ENCODE measurements around the gene FBXL16.

FBXL16 gene

DNA sequence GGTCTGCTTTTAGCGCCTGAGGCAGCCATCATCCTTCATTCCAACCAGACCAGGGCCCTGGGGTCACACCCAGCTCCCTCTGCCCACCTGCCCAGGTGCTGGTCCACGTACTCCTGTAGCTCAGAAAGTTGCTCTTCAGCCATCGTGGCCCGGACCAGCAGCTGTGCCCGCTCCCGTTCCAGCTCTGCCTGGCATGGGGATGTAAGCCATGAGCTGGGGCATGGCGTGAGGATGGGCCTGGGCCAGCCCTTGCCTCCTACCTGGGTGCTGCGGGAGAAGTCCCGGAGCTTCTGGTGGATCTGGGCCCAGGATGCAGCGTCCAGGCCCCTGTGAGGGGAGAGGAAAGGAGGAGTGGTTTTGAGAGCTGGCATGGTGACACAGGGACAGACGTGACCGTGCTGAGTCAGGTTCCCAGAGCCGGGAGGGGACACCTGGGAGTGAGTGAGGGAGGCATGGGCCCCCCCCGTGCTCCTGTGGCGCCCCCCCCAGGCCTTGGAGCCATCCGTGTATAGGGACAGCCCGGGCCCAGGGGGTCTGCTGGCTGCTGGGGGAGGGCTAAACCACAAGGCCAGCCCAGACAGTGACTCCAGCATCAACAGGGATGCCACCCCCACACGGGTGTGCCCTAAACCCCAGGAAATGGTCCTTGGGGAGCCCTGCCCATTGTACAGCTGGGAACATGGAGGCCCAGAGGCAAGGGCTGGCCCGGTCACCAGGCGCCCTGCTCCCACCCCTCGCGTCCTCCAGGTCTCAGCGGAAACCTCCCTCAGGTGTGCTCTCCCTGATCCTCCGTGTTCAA lies 17.4 kb upstream of the FBXL16 start:
- DNase-seq = no peak

DNA sequence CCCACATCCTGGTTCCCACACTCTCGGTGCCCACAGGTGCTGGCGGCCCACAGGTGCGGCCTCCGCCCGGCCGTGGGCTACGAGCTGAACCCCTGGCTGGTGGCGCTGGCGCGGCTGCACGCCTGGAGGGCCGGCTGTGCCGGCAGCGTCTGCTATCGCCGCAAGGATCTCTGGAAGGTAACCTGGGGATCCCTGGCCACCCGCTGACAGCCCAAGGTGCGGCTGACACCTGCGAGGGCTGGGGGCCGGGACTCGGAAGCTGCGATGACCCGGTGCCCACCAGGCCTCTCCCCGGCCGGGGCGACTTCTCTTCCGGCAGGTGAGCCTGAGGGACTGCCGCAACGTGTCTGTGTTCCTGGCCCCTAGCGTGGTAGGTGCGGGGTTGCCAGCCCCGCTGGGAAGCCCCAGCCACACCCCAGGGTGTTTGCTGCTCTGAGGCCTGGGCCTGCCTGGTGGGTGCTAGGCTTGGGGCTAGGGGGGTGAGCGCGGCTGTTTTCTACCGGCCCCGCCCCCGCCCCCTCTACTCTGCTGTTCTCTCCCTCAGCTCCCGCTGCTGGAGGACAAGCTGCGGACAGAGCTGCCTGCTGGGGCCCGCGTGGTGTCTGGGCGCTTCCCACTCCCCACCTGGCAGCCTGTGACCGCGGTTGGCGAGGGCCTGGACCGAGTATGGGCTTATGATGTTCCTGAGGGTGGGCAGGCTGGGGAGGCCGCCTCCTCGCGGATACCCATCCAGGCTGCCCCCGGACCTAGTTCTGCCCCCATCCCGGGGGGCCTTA lies 16.4 kb upstream of the FBXL16 start:
- no peak for DNase-seq

DNA sequence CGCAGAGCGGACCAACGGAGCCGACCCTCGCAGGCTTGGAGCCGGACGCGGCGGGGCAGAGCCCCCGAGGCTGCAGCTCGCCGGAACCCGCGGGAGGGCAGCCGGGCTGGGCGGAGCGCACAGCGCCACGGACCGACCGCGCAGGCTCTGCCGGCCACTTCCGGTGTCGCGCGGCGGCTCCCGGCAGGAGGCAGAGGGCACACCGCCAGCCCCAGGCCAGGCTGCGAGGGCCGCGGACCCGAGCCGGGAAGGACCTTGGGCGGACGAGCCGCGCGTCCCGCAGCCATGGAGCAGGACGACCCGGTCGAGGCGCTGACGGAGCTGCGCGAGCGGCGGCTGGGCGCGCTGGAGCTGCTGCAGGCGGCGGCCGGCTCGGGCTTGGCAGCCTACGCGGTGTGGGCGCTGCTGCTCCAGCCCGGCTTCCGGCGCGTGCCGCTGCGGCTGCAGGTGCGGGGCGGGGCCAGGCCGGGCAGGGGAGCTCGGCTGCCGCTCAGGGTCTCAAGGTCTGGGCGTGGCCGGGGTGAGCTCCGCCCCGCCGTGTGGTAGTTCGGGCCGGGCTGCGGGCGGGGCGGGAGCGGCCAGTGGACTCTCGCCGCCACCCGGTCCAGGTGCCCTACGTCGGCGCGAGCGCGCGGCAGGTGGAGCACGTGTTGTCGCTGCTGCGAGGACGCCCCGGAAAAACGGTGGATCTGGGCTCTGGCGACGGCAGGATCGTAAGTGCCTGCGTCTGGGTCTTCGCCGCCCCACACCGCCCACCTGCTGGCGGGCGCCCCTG lies 15.6 kb upstream of the FBXL16 start, which contains the start of gene ANTKMT:
ANTKMT (plus strand) TSS at position 157 of the 775 bp plus-strand sequence; CDS start at position 286, 129 bp downstream.
- peak; percentile 78 for DNase-seq

DNA sequence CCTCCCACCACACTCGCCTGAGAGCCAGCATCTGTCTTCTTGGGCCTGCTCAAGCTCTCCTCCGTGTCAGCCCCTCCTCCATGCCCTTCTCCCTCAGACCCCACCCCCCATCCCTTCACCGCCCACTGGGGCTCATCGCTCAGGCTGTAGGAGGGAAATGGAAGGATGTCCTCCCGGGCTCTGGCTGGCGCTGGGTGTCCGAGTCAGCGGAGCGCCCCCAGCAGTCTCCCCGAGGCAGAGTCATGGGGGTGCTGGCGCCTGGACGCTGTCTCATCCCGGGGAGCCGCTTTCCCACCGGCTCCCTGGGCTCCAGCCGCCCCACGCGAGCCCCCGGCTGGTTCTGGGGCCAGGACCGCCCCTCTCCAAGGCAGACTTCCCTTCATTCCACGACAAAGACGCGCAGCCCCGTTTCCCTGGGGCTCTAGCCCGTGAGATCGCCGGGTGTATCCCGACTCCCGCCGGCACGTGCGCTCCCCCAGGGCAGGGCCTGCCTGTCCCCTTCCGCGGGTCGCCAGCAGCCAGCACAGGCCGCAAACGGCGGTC lies 14.9 kb upstream of the FBXL16 start:
- DNase-seq = peak; percentile 93

DNA sequence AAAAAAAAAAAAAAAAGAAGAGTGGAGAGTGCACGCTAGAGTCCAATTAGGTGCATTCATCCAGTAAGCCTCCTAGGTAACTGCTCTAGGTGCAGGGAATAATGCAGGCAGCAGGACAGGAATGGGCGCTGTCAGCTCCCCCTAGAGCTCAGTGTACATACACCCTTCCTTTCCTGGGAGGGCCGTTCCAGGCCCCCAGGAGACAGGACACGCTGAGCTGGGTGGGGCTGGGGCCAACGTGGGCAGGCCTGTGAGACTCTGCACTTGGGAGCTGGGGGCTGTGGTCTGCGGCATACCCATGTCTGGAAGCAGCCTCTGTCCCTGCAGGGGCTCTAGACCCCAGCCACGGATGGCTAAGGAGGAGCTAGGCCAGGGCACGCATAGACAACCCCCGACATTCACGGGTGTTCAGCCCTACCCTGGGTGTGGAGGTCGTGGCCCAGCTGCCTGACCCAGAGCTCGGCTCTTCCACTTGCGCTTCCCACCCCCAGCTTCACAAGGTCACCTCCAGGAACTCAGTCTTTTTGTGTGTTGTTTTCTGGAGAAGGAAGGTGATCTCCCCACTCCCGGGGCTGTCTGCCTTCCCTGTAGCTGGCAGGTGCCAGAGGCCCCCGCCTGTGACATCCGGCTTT lies 14.3 kb upstream of the FBXL16 start:
- DNase-seq = peak; percentile 91

DNA sequence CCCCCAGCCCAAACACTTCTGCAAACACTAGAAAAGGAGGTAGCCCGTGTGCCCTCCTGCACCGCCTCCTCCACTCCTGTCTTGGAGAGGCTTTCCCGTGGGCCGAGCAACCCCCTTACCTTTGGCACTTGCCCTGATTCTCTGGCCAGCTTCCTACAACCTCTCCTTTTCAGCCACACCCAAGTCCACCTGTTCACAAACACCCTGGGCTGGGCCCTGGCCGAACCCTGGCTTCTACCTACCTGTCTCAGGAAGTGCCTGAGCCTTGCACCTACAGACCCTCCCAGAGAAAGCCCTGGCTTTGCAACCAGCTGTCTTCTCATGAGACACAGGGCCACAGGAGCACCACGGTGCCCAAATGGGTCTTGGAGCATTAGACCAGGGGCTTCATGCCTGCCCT lies 13.3 kb upstream of the FBXL16 start:
- no peak for DNase-seq

DNA sequence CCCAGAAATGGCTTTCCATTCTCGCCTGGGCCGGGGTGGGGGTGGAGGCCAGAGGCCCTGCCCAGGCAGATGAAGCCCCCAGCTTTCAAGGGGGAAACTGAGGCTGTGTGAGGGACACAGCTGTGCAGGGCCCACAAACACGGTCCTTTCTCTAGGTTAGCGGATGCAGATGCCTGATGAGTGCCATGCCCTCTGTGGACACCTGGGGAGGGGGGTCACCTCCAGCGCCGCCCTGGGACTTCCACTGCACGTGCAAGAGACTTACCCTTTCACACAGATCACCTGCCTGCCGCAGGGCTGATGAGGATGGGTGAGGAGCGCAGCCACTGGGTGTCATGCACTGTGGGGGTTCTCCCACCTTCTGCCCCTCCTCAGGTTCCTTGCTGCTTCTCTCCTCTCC lies 12.8 kb upstream of the FBXL16 start:
- DNase-seq = no peak

DNA sequence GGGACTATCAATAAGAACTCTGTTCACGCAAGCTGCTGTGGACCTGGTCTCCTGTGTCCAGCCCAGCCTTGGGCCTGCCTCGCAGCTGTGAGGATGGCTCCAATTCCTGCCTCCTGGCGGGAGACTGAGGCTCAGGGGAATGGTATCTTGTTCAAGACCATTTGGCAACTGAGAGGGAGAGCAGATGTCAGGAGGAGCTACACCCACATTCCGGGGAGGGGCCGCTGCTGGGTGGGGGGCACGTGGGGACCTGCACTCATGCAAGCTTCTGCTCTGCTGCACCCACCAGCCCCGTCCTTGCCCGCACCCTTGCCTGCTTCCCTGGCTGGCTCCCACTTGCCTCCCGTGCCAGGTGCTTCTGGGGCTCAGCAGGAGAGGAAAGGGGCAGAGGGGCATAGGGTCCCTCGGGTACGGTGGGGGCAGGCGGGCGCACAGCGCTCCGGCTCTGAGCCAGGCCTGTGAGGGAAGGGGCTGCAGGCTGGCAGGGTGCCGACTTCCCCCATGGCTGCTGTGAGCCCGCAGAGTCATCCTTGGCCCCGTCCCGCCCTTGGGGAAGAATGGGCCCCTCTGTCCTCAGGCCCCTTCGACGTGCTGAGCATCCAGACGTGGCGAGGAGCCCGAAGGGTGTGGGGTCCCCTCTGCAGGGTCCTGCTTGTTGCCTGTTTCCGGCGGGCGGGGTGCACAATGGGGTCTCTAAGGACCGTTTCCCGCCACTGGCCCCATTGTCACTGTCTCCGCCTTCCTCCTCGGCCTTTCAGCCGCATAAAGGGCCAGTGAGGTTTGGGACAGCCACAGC lies 12.0 kb upstream of the FBXL16 start:
- DNase-seq = peak; percentile 88

DNA sequence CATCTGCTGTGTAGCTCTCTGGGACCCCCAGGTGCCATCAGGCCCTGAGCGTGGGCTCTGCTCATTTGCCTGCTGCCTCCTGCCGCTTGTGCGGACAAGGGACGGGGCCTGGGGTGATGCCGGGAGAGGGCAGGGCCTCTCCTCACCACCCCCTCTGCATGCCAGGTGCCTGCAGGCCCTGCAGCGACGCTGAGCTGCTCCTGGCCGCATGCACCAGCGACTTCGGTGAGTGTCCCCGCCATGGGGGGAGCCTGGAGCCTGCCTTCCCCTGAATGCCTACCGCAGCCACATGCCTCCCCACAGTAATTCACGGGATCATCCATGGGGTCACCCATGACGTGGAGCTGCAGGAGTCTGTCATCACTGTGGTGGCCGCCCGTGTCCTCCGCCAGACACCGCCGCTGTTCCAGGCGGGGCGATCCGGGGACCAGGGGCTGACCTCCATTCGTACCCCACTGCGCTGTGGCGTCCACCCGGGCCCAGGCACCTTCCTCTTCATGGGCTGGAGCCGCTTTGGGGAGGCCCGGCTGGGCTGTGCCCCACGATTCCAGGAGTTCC lies 11.2 kb upstream of the FBXL16 start:
- no peak for DNase-seq

DNA sequence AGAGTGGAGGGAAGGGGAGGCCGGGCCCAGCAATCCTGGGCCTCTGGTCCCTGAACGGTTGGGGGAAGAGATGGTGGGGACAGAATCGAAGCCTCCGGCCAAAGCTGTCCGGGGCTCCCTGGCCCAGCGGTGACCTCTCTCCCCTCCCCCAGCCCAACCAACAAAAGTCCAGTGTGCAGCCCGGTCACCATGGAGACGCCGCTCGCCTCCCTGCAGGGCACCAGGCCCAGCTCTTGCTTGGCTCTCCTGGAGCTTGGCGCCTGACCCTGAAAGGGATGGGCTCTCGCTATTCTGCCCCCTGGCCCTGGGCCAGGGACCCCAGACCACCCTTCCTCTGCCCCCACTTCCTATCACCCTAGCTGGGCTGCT lies 10.6 kb upstream of the FBXL16 start:
- DNase-seq = no peak

DNA sequence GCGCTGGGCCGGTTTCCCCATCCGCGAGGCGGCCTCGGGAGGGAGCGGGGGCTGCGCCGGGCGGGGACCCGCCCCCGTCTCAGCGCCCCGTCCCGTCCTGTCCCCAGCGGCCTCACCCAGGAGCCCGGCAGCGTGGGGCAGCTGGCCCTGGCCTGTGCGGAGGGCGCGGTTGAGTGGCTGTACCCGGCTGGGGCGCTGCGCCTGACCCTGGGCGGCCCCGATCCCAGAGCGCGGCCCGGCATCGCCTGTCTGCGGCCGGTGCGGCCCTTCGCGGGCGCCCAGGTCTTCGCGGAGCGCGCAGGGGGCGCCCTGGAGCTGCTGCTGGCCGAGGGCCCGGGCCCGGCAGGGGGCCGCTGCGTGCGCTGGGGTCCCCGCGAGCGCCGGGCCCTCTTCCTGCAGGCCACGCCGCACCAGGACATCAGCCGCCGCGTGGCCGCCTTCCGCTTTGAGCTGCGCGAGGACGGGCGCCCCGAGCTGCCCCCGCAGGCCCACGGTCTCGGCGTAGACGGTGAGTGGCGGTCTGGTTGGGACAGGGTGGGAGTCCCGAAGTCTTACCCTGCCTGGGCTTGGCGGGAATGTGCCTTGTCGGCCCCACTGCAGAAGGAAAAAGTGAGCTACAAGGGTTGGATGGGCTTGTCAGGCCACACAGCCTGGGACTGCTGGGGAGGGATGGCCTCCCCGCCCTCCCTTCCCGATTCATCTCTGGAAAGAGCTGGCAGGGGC lies 10.0 kb upstream of the FBXL16 start:
- DNase-seq = peak; percentile 15

DNA sequence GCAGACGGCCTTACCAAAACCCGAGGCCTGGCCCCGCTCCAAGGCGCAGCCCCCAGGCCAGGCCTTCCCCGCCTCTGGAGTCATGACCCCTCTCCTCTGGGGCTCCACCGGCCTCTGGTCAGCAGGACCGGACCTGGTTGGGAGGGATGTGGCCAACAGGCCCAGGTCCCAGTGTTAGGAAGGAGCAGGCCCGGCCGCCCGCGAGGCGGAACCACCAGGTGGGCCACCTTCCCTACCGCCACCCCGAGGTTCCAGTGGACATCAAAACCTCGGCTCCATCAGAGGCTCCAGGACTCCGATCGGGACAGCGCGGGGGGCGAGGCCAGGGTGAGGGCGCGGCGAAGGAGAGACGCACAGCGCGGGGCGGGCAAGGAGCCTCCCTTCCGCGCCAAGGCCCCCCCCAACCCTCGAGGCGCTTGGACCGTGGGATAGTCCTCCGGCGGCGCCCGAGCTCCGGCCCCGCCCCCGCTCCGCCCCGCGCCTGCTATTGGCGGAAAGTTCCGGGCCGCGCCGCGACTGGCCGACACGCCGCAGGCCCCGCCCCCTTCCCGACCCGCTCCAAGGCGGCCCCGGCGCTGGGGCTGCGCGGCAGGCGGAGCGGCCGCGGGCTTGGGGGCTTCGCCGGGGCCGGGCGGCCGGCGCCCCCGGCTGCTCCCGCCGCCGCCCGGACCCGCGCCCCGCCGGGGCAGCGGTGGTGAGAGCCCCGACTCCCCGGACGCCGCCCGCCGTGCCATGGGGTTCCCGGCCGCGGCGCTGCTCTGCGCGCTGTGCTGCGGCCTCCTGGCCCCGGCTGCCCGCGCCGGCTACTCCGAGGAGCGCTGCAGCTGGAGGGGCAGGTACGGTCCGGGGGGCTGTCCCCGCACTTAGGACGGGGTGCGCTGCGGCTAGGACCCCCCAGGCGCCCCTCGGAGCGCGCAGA lies 9.2 kb upstream of the FBXL16 start, which contains the start of gene METRN:
METRN (plus strand) TSS at position 561 of the 919 bp plus-strand sequence; CDS start at position 733, 172 bp downstream.
- peak; percentile 72 for DNase-seq

DNA sequence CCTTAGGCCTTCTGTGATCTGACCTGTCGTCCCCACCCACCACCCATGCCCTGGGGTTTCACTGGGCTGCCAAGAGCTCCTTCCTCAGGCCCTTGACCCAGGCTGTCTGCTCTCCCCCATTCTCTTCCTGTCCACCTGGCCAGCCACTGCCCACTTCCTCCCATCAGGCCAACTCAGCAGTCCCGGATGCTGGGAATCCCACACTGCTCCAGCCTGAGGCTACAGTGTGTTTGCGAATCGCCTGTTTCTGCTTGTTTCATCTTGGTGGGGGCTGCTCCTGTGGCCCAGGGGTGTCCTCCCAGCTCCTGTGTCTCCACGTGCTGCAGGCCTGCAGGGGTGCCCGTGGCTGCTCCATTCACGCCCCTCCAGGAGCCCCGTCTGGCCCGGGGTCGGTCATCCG lies 8.5 kb upstream of the FBXL16 start:
- no peak for DNase-seq

DNA sequence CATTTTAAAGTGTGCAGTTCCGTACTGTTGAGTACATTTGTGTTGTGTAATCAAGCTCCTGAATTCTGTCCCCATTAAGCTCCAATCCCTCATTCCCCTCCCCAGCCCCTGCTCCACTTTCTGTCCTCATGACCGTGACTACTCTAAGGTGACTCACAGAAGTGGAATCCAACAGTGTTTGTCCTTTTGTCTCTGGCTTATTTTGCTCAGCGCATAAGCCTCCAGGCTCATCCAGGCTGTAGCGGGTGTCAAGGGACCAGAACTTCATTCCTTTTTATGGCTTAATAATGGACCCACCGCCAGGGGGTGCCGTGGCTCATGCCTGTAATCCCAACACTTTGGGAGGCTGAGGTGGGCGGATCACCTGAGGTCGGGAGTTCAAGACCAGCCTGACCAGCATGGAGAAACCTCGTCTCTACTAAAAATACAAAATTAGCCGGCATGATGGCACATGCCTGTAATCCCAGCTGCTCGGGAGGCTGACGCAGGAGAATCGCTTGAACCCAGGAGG lies 7.2 kb upstream of the FBXL16 start:
- DNase-seq = peak; percentile 42

DNA sequence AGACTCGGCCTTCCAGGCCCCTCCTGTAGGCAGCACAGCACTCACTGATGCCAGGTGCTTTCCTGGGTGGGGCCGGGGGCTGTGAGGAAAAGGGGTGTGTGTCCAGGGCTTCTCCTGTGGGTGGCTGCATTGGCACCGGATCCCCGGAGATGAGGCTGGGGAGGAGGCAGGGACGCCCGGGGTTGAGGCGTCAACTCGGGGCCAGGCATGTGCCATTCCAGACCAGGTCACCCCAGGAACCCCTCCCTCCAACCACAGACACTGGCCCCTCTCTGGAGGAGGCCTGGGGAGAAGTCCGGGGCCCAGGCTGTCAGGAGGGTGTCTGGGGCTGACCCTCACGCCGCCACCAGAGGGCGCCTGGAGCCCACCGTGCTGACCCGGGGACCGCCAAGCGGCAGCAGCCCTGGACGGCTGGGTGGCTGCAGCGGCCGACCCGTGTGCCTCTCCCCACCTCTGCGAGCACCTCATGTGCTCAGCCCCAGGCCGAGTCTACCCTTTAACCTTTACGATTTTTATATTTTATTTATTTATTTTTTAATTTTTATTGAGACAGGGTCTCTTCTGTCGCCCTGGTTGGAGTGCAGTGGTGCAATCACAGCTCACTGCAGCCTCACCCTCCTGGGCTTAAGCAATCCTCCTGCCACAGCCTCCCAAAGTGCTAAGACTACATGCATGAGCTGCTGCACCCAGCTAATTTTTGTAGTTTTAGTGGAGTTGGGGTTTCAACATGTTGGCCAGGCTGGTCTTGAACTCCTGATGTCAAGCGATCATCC lies 6.1 kb upstream of the FBXL16 start:
- DNase-seq = peak; percentile 41

DNA sequence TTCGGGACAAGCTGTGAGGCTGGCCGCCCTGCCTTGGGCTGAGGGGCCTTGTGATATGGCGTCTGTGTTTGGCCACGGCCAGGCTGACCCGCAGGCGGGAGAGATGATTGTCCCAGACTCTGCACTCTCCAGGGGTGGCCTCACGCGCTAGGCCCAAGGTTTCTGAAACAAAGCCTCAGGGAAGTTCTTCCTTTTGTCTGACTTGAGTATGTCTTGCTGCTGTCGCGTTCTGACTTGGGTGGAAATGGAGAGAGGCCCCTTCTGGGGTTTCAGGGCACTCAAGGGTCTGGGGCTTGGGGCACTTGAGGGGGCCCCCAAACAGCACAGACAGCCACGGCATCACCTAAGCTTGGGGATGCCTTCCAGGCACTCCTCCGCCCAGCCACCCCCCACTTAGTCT lies 5.5 kb upstream of the FBXL16 start:
- DNase-seq = no peak

DNA sequence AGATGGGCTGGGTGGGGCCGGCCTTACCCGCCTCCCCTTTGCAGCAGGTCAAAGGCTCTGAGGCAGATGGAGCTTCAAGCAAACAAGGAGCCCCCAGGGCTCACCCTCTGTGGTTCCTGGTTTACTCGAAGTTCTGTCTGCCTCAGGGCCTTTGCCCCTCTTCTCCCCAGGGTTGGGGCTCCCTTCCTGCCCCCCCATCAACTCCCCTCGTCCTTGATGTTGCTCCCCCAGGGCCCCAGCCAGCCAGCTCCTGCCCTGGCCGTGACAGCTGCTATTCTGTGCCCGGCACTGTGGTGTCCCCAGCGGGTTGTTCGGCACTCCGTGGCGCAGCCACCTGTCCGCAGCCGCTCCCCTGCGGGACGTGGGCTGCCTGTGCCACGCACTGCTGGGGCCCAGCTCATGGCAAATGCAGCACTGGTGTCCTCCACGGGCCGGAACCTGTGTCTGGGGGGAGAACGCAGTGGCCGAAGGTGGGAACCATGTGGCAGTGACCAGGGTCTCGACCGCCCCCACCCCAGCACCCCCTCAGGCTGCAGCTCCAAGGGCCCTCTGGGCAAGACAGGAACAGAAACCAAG lies 5.0 kb upstream of the FBXL16 start:
- peak; percentile 63 for DNase-seq

Measured in NCI-H2171 treated with DMSO at 0.1 percent for 48 hours (cell line).